ENCODE measurements around the gene BLZF1. TPM values are rescaled to one million over a fixed set of nuclear protein-coding genes. Genes with fewer than 3 reads are reported as not detected.
"Not testable (repeated sequence)": the region's sequence is repeated elsewhere in the genome, so short reads cannot be mapped to it uniquely, and the experiment has no call there.

BLZF1 gene
- total RNA-seq, 1 donor from 2014 or later, result 26.4 TPM

DNA sequence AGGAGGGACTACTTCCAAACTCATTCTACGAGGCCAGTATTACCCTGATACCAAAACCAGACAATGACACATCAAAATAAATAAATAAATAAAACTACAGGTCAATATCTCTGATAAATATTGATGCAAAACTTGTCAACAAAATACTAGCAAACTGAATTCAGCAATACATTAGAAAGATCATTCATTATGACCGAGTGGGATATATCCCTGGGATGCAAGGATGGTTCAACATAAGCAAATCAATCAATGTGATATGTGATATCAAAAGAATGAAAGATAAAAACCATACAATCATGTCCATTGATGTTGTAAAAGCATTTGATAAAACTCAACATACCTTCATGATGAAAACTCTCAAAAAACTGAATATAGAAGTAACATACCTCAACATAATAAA, 37.1 kb upstream of the BLZF1 start:
- no peak for TF ChIP-seq CTCF (IDR thresholded peaks at IDR 0.05)
- no peak overlapping the region for H3K27ac Mint-ChIP-seq (ENCODE audit: unreplicated experiment)
- no peaks in the 10 kb centered on the region for H3K27me3 Mint-ChIP-seq (ENCODE audit: low read depth)
- no peak for DNase-seq (ENCODE audit: low spot score)
- peaks cover 10% of the 10 kb centered on the region for H3K36me3 Mint-ChIP-seq (ENCODE audit: low read depth)
- H3K4me3 Mint-ChIP-seq (ENCODE audit: unreplicated experiment), result no peak overlapping the region
- H3K9me3 Mint-ChIP-seq (ENCODE audit: low read depth), result peaks cover 33% of the 10 kb centered on the region
- H3K4me1 Mint-ChIP-seq (ENCODE audit: low read depth), result peaks cover 12% of the 10 kb centered on the region

DNA sequence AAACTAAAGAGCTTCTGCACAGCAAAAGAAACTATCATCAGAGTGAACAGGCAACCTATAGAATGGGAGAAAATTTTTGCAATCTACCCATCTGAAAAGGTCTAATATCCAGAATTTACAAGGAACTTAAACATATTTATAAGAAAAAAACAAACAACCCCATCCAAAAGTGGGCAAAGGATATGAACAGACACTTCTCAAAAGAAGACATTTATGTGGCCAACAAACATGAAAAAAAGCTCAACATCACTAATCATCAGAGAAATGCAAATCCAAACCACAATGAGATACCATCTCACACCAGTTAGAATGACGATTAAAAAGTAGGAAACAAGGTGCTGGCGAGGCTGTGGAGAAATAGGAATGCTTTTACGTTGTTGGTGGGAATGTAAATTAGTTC, 33.3 kb upstream of the BLZF1 start:
- not testable (repeated sequence) for H3K4me3 Mint-ChIP-seq (ENCODE audit: unreplicated experiment)

DNA sequence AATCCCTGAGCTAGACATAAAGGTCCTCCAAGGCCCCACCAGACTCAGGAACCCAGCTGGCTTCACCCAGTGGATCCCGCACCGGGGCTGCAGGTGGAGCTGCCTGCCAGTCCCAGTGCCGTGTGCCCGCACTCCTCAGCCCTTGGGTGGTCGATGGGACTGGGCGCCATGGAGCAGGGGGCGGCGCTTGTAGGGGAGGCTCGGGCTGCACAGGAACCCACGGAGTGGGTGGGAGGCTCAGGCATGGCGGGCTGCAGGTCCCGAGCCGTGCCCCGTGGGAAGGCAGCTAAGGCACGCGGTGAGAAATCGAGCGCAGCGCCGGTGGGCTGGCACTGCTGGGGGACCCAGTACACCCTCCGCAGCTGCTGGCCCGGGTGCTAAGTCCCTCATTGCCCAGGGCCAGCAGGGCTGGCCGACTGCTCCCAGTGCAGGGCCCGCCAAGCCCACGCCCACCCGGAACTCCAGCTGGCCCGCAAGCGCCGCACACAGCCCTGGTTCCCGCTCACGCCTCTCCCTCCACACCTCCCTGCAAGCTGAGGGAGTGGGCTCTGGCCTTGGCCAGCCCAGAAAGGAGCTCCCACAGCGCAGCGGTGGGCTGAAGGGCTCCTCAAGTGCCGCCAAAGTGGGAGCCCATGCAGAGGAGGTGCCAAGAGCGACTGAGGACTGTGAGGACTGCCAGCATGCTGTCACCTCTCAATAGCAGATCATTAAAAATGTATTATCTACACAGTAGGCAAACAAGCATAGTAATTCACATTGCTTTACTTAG, 30.9 kb upstream of the BLZF1 start:
- not testable (repeated sequence) for H3K4me1 Mint-ChIP-seq (ENCODE audit: low read depth); H3K27ac Mint-ChIP-seq (ENCODE audit: unreplicated experiment); H3K4me3 Mint-ChIP-seq (ENCODE audit: unreplicated experiment); H3K27me3 Mint-ChIP-seq (ENCODE audit: low read depth); H3K36me3 Mint-ChIP-seq (ENCODE audit: low read depth)
- DNase-seq (ENCODE audit: low spot score), result peak; percentile 58
- peaks cover 17% of the 10 kb centered on the region for H3K9me3 Mint-ChIP-seq (ENCODE audit: low read depth)

More for the DNA sequence above, 33.3 kb upstream of the BLZF1 start:
- DNase-seq (ENCODE audit: low spot score); H3K4me1 Mint-ChIP-seq (ENCODE audit: low read depth); H3K27ac Mint-ChIP-seq (ENCODE audit: unreplicated experiment); H3K27me3 Mint-ChIP-seq (ENCODE audit: low read depth); H3K36me3 Mint-ChIP-seq (ENCODE audit: low read depth): not testable (repeated sequence)
- H3K9me3 Mint-ChIP-seq (ENCODE audit: low read depth), result peaks cover 28% of the 10 kb centered on the region

DNA sequence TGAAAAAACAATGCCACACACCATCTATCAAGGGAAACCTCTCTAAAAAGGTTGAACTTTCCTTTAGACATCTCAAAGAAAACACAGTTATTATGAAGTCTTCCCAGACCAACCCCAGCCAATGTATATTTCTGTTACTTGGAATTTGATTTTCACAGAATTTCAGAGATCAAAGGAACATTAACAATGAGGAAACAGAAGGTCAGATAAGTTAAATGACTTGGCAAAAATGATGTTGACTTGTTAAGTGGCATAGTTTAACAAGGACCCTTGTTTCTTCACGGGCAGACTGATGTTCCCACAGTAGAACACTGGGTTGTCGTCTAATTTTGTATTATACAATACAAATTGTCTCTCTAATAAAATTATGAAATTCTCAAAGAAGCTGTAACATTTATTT, 29.4 kb upstream of the BLZF1 start:
- no peak for DNase-seq (ENCODE audit: low spot score)
- no peak overlapping the region for H3K27ac Mint-ChIP-seq (ENCODE audit: unreplicated experiment)
- H3K4me1 Mint-ChIP-seq (ENCODE audit: low read depth), result peaks cover 9% of the 10 kb centered on the region
- H3K27me3 Mint-ChIP-seq (ENCODE audit: low read depth), result no peaks in the 10 kb centered on the region
- H3K4me3 Mint-ChIP-seq (ENCODE audit: unreplicated experiment), result no peak overlapping the region
- H3K9me3 Mint-ChIP-seq (ENCODE audit: low read depth), result peaks cover 13% of the 10 kb centered on the region
- no peak for TF ChIP-seq CTCF (IDR thresholded peaks at IDR 0.05)
- H3K36me3 Mint-ChIP-seq (ENCODE audit: low read depth), result peaks cover 6% of the 10 kb centered on the region

GRCh38 chr1:169339773-169340172, 28.2 kb upstream of the BLZF1 start:
- Mint-ChIP-seq H3K4me3 (ENCODE audit: unreplicated experiment) (no peak overlapping the region), H3K27me3 (ENCODE audit: low read depth) (no peaks in the 10 kb centered on the region), H3K36me3 (ENCODE audit: low read depth) (peaks cover 3% of the 10 kb centered on the region), H3K9me3 (ENCODE audit: low read depth) (peaks cover 5% of the 10 kb centered on the region), H3K27ac (ENCODE audit: unreplicated experiment) (no peak overlapping the region), H3K4me1 (ENCODE audit: low read depth) (peaks cover 3% of the 10 kb centered on the region)
- no peak for DNase-seq (ENCODE audit: low spot score)
- no peak for TF ChIP-seq CTCF (IDR thresholded peaks at IDR 0.05)

- H3K9me3 Mint-ChIP-seq (ENCODE audit: low read depth), result no peaks in the 10 kb centered on the region
- H3K4me1 Mint-ChIP-seq (ENCODE audit: low read depth), result peaks cover 3% of the 10 kb centered on the region
- H3K36me3 Mint-ChIP-seq (ENCODE audit: low read depth), result no peaks in the 10 kb centered on the region
- DNase-seq (ENCODE audit: low spot score), result no peak
- no peak overlapping the region for H3K27ac Mint-ChIP-seq (ENCODE audit: unreplicated experiment)
- no peaks in the 10 kb centered on the region for H3K27me3 Mint-ChIP-seq (ENCODE audit: low read depth)
- H3K4me3 Mint-ChIP-seq (ENCODE audit: unreplicated experiment), result no peak overlapping the region
- TF ChIP-seq CTCF (IDR thresholded peaks at IDR 0.05), result no peak
Measured at GRCh38 chr1:169340882-169341281, 27.1 kb upstream of the BLZF1 start.

DNA sequence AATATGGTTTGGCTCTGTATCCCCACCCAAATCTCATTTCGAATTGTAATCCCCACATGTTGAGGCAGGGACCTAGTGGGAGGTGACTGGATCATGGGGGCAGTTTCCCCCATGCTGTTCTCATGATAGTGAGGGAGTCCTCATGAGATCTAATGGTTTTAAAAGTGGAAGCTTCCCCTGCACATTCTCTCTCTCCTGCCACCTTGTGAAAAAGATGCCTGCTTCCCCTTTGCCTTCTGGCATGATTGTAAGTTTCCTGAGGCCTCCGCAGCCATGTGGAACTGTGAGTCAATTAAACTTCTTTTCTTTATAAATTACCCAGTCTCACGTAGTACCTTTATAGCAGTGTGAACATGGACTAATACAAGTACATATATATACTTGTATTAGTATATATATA, 25.9 kb upstream of the BLZF1 start:
- DNase-seq (ENCODE audit: low spot score); H3K27me3 Mint-ChIP-seq (ENCODE audit: low read depth); H3K9me3 Mint-ChIP-seq (ENCODE audit: low read depth); H3K36me3 Mint-ChIP-seq (ENCODE audit: low read depth); H3K27ac Mint-ChIP-seq (ENCODE audit: unreplicated experiment); H3K4me1 Mint-ChIP-seq (ENCODE audit: low read depth); H3K4me3 Mint-ChIP-seq (ENCODE audit: unreplicated experiment): not testable (repeated sequence)
